GM12872 (cell line): ENCODE results near the gene MACF1.

Experiments used
- CTCF ChIP-seq: IDR thresholded peaks from 3 replicates; pipeline ENCODE4 v1.5.1; 2011; ENCODE audit warnings: low read depth, mild to moderate bottlenecking, low read length, moderate library complexity; ENCODE audit not compliant: insufficient read depth

MACF1 gene

GRCh38 chr1:39220891-39221870 is 16.7 kb downstream of the MACF1 start:
- no peak for TF ChIP-seq CTCF

GRCh38 chr1:39224295-39224829 is 19.9 kb downstream of the MACF1 start:
- no peak for TF ChIP-seq CTCF

GRCh38 chr1:39226836-39227235 is 22.3 kb downstream of the MACF1 start:
- no peak for TF ChIP-seq CTCF

GRCh38 chr1:39228252-39228651 is 23.8 kb downstream of the MACF1 start:
- TF ChIP-seq CTCF = no peak

GRCh38 chr1:39229504-39229903 is 25.0 kb downstream of the MACF1 start:
- TF ChIP-seq CTCF = no peak

- no peak for TF ChIP-seq CTCF
These were observed 26.0 kb downstream of the MACF1 start for GRCh38 chr1:39230261-39231190.

GRCh38 chr1:39236971-39237370 is 32.5 kb downstream of the MACF1 start:
- no peak for TF ChIP-seq CTCF
